A549 treated with AZD2906 at 1 μM for 4 hours (cell line): ENCODE measurements around the gene CWF19L2. TPM values are rescaled to one million over a fixed set of nuclear protein-coding genes. Genes with fewer than 3 reads are reported as not detected.

ENCODE experiments used
- total RNA-seq: library from RNA; stranded (reverse); fragments of 200-300 nt; extraction: Qiagen RNA extraction; gene quantifications from 5 replicates; pipeline ENCODE4 v1.2.3, GENCODE V29; 2022

The CWF19L2 gene
- 3.3 to 4.3 TPM (median 3.5 TPM) in 5 replicates for total RNA-seq

GRCh38 chr11:107457558-107458271 lies at the start of gene CWF19L2:
CWF19L2 (minus strand) TSS chr11:107457825; CDS start chr11:107457816, 9 bp downstream.

Other genes with a start within 250 kb of the CWF19L2 start
- 5.6 to 9.0 TPM (median 6.0 TPM) in 5 replicates for gene ALKBH8, start 107.9 kb upstream of the CWF19L2 start, total RNA-seq
- gene ELMOD1, start 133.3 kb upstream of the CWF19L2 start, total RNA-seq, result 0.10 to 0.25 TPM (median 0.21 TPM) in 5 replicates